ENCODE data around the gene UQCRC2. TPM values are rescaled to one million over a fixed set of nuclear protein-coding genes. Genes with fewer than 3 reads are reported as not detected.
"Not testable (repeated sequence)": the region's sequence is repeated elsewhere in the genome, so short reads cannot be mapped to it uniquely, and the experiment has no call there.

UQCRC2 gene
- total and polyA plus RNA-seq, 5 experiments from 2014 or later, result 176 to 196 (median 187) TPM

DNA sequence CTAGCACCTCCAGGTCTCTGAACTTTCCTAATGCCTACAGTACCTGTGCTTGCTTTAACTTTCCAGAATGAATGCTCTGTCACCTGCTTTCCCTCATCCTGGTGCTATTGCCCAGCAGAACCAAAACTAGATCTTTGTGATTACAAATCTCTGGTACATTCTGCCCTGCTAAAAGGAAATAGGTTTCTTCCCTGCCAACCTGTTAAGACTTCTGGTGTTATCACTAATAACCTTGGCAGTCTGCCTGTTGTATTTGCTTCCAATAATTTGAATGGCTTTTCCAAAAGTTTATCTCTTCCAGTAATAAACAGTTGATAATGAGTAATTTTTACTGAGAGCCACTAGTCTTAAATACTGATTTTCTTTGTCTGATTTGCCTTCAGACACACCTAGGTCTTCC lies 32.4 kb downstream of the UQCRC2 start:
- POLR2A ChIA-PET, result no interaction called here
- Mint-ChIP-seq H3K27me3 (no peaks in the 10 kb centered on the region), H3K27ac (peak overlapping the region in 8 of 10 donors; percentile 1 to 77 (median 30)), H3K4me1 (peaks cover 0 to 1% (median 0%) of the 10 kb centered on the region in 4 donors), H3K36me3 (peaks cover 0 to 52% (median 9%) of the 10 kb centered on the region in 3 donors), H3K9me3 (no peaks in the 10 kb centered on the region), H3K4me3 (no peak overlapping the region)
- DNase-seq (no peak), ATAC-seq (no peak)

DNA sequence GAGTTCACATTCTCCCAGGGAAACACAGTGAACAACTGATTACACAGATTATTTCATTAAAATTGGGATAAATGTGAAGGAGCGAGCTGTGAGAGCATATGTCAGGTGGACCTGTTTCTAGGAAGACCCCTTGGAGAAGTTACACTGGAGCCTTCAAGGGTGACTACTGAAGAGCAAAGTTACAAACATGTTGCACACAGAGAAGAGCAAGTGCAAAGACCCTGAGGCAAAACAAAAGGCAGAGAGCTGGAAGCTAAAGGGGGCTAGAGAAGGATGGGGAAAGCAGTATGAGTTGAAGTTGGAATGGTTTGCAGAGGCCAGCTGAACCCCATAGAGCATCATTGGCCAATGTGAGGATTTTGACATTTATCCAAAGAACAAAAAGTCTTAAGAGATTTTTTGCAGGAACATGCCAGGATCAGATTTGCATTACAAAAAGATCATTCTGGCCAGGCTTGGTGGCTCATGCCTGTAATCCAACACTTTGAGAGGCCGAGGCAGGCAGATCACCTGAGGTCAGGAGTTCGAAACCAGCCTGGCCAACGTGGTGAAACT lies 33.6 kb downstream of the UQCRC2 start:
- no peak for DNase-seq
- ATAC-seq, result no peak
- peaks cover 0 to 5% (median 3%) of the 10 kb centered on the region in 4 donors for H3K4me1 Mint-ChIP-seq
- no peaks in the 10 kb centered on the region for H3K27me3 Mint-ChIP-seq
- H3K27ac Mint-ChIP-seq, result peak overlapping the region in 7 of 10 donors; percentile 9 to 88 (median 61)
- H3K36me3 Mint-ChIP-seq, result peaks cover 0 to 39% (median 5%) of the 10 kb centered on the region in 3 donors
- no peaks in the 10 kb centered on the region for H3K9me3 Mint-ChIP-seq
- H3K4me3 Mint-ChIP-seq, result no peak overlapping the region
- POLR2A ChIA-PET, result no interaction called here

DNA sequence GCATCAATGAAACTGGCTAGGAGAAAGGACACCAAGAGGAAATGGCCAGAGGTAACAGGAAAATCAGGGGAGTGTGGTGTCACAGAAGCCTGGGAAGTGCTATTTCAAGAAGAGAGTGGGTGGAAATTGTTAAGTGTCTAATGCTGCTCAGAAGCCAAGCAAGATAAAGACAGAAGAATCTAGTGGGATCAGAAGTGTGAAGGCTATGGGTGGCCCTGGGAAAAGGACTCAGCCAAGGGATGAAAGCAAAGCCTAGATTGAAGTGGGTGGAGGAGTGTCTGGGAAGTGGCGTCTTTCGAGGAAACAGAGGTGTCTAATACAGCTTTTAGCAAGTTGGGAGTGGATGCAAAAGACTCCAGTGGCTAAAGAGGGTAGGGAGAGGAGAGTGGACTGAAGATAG lies 34.3 kb downstream of the UQCRC2 start:
- Mint-ChIP-seq H3K4me1 (peaks cover 0 to 6% (median 2%) of the 10 kb centered on the region in 4 donors), H3K27me3 (no peaks in the 10 kb centered on the region), H3K27ac (peak overlapping the region in 4 of 10 donors; percentile 1 to 81 (median 22)), H3K36me3 (peaks cover 0 to 32% (median 2%) of the 10 kb centered on the region in 3 donors), H3K9me3 (no peaks in the 10 kb centered on the region), H3K4me3 (no peak overlapping the region)
- ATAC-seq (no peak), DNase-seq (no peak)
- POLR2A ChIA-PET, result no interaction called here

DNA sequence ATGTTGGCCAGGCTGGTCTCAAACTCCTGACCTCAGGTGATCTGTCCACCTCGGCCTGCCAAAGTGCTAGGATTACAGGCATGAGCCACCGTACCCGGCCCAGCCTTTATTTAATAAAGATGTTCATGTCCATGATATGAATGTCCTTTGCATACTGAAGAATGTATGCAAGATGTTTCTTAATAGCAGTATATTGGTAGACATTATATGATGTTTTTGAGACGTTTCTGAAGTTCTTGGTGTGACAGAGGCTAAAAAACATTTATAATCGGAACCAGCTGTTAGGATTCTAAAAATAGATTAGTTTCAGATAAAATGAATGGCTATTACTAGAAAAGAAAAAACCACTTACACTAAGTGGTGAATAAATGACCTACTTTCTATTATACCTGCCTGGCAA lies 36.0 kb downstream of the UQCRC2 start:
- no peak for ATAC-seq

DNA sequence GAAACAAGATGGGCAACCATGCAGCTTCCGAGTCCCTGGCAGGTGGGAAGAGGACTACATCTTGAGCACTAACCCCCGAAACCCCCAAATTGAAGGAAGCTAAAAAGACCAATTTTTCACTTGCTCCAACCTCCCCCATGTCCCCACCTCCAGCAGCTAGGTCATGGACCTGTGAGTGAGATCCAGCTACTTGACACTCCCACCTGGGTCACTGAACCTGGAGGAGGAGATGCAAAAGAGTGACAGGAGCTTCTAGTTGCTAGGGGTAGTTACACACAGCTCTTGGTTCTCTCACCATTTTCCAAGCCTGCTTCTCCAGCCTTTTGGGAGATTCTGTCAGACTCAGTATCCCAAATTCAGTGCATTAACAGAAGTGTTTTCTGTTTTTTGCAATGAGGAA lies 36.6 kb downstream of the UQCRC2 start:
- DNase-seq (no peak), ATAC-seq (no peak)
- no peak overlapping the region for H3K27ac Mint-ChIP-seq
- H3K4me3 Mint-ChIP-seq, result no peak overlapping the region
- no peaks in the 10 kb centered on the region for H3K27me3 Mint-ChIP-seq
- H3K4me1 Mint-ChIP-seq, result peaks cover 0 to 6% (median 3%) of the 10 kb centered on the region in 4 donors
- H3K36me3 Mint-ChIP-seq, result peaks cover 0 to 9% (median 0%) of the 10 kb centered on the region in 3 donors
- POLR2A ChIA-PET, result no interaction called here
- H3K9me3 Mint-ChIP-seq, result no peaks in the 10 kb centered on the region

More for the DNA sequence above, 36.0 kb downstream of the UQCRC2 start:
- no peak for DNase-seq
- peaks cover 0 to 16% (median 0%) of the 10 kb centered on the region in 3 donors for H3K36me3 Mint-ChIP-seq
- H3K9me3 Mint-ChIP-seq, result no peaks in the 10 kb centered on the region
- no peaks in the 10 kb centered on the region for H3K27me3 Mint-ChIP-seq
- H3K4me1 Mint-ChIP-seq, result peaks cover 0 to 6% (median 3%) of the 10 kb centered on the region in 4 donors
- POLR2A ChIA-PET, result no interaction called here
- peak overlapping the region in 1 of 10 donors; percentile 43 for H3K27ac Mint-ChIP-seq
- no peak overlapping the region for H3K4me3 Mint-ChIP-seq

DNA sequence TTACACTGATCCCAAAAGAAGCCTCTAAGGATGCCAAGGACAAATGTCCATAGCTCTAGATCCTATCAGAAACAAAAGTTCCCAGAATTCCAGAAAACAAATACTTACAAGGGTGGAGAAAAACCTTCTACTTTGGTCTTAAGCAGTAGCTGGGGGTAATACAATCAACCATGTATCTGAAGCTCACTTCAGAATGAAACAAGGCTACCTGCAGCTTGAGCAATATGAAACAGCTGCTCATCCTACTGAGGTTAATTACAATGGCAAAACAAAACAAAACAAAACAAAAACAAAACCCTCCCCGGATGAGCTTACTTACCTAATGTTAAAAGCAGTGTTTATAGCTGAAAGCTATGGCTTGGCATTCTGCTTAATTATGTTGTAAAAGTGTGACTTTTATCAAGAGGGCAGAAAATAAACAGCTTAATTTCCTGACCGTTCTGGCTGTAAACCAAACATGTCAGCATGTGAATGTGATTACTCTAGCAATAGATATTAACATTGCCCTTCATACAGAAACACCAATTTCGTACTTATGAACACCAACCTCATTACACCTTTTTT lies 37.3 kb downstream of the UQCRC2 start:
- no peaks in the 10 kb centered on the region for H3K27me3 Mint-ChIP-seq
- POLR2A ChIA-PET, result no interaction called here
- no peak for DNase-seq
- H3K36me3 Mint-ChIP-seq, result peaks cover 0 to 4% (median 0%) of the 10 kb centered on the region in 3 donors
- no peak overlapping the region for H3K27ac Mint-ChIP-seq
- H3K9me3 Mint-ChIP-seq, result no peaks in the 10 kb centered on the region
- no peak overlapping the region for H3K4me3 Mint-ChIP-seq
- peaks cover 0 to 6% (median 3%) of the 10 kb centered on the region in 4 donors for H3K4me1 Mint-ChIP-seq
- ATAC-seq, result no peak

DNA sequence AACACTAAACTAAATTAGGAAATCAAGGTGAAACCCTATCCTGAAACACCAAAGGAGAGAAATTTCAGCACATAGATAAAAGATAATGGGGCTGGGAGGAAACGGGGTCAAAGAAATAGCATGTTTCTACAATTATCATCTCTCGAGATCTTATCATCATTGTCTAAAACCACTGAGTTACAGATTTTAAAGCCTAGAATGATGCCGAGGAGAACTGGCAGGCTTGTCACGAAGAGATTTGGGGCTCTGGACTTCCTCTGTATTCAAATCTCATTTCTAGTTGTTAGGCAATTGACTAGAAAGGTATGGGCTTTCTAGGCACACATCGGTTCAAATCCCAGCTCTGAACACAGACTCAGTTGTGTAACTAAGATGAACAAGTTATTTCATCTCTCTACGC lies 38.5 kb downstream of the UQCRC2 start:
- Mint-ChIP-seq H3K27me3 (no peaks in the 10 kb centered on the region), H3K9me3 (no peaks in the 10 kb centered on the region), H3K27ac (peak overlapping the region in 2 of 10 donors; percentile 9 to 28), H3K4me3 (no peak overlapping the region), H3K4me1 (peaks cover 0 to 6% (median 3%) of the 10 kb centered on the region in 4 donors), H3K36me3 (no peaks in the 10 kb centered on the region)
- POLR2A ChIA-PET, result no interaction called here
- ATAC-seq (no peak), DNase-seq (no peak)

DNA sequence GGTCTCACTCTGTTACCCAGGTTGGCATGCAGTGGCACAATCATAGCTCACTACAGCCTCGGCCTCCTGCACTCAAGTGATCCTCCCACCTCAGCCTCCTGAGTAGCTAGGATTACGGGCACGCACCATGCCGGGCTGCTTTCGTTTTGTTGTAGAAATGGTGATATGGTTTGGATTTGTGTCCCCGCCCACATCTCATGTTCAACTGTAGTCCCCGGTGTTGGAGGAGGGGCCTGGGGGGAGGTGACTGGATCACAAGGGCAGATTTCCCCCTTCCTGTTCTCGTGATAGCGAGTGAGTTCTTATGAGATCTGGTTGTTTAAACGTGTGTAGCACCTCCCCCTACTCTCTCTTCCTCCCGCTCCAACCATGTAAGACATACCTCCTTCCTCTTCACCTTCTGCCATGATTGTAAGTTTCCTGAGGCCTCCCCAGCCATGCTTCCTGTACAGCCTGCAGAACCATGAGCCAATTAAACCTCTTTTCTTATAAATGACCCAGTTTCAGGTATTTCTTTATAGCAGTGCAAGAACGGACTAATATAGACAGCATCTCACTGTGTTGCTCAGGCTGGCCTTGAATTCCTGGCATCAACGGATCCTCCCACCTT lies 41.8 kb downstream of the UQCRC2 start:
- no peaks in the 10 kb centered on the region for H3K27me3 Mint-ChIP-seq
- H3K9me3 Mint-ChIP-seq, result no peaks in the 10 kb centered on the region
- H3K27ac Mint-ChIP-seq, result peak overlapping the region in 2 of 10 donors; percentile 50 to 69
- H3K4me3 Mint-ChIP-seq, result no peak overlapping the region
- no peak for DNase-seq
- ATAC-seq, result no peak
- H3K4me1 Mint-ChIP-seq, result peaks cover 0 to 6% (median 3%) of the 10 kb centered on the region in 4 donors
- no peaks in the 10 kb centered on the region for H3K36me3 Mint-ChIP-seq
- POLR2A ChIA-PET, result no interaction called here

DNA sequence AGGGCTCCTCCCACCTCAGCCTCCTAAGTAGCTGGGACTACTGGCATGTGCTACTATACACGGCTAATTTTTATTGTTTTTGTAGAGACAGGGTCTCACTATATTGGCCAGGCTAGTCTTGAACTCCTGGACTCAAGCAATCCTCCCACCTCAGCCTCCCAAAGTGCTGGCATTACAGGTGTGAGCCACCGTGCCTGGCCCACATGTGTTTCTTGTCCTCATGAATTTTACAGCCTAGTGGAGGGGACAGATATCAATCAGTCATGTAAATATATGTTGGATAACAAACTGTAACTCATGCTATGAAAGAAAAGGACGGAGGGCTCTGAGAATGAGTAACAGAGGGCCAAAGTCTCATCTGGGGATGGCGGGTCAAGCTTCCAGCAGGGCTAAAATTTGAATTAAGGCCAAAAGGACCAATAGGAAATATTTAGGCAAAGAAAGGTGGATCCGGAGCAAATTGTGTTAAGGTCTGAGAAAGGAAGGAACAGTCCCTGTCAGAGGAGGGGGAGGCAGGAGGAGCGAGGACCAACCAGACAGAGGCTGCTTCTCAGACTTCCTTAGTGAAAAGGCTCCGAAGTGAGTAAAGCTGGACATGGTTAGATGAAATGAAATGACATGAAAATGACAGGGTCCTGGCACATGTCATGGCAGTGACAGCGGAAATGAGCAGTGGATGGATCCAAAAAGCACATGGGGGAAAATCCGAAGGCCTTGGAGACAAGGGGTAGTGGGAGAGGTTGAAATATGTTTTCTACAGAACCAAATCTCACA lies 43.9 kb downstream of the UQCRC2 start:
- DNase-seq (no peak), ATAC-seq (no peak)
- Mint-ChIP-seq H3K4me1 (peaks cover 8 to 12% (median 9%) of the 10 kb centered on the region in 4 donors), H3K27ac (no peak overlapping the region), H3K27me3 (peaks cover 0 to 1% (median 0%) of the 10 kb centered on the region in 5 donors), H3K4me3 (no peak overlapping the region), H3K36me3 (no peaks in the 10 kb centered on the region), H3K9me3 (no peaks in the 10 kb centered on the region)
- POLR2A ChIA-PET, result interaction anchor here (0.7 to 6.5 kb wide), 2 partner anchors 193 to 267 kb away, joined by 10 to 69 read pairs; no protein-coding TSS in a partner anchor

DNA sequence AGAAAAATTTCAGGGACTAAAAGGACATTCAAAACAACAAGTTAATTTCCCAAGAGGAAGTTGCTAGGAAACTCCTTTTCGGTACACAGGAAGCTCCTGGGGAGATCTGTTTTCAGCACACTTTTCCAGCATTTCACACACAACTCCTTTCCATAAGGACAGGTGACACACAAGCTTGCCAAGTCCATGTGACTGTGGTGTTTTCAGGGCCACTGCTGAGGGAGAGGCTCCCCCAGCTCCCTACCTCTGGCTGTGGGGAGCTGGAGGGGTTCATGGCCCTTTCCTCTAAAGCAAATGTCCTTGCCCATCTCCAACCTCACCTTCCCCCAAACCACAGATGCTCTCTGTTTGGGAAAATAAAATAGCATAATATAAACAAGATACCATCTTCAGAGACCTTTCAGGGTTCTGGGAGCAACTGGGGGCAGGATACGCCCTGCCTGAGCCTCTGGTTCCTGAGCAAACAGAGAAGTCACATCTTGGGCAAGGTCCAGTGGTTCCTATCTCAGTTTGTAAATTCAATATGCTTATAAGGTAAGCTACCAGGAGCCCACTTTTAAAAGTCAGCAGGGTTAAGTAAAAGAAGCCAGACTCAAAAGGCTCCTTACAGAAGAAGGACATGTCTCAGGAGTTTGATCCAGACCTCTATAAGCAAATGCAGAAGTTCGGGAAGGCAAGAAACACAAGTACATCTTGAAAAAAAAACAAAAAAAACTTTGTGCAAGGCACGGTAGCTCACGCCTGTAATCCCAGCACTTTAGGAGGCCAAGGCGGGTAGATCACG lies 44.7 kb downstream of the UQCRC2 start:
- no peak overlapping the region for H3K4me3 Mint-ChIP-seq
- no peaks in the 10 kb centered on the region for H3K36me3 Mint-ChIP-seq
- POLR2A ChIA-PET, result interaction anchor here (0.6 to 6.5 kb wide), 2 partner anchors 178 to 192 kb away, joined by 3 to 69 read pairs; no protein-coding TSS in a partner anchor
- H3K27me3 Mint-ChIP-seq, result peaks cover 0 to 1% (median 0%) of the 10 kb centered on the region in 5 donors
- ATAC-seq (no peak), DNase-seq (no peak)
- H3K9me3 Mint-ChIP-seq, result no peaks in the 10 kb centered on the region
- H3K27ac Mint-ChIP-seq, result no peak overlapping the region
- H3K4me1 Mint-ChIP-seq, result peaks cover 8 to 12% (median 9%) of the 10 kb centered on the region in 4 donors

DNA sequence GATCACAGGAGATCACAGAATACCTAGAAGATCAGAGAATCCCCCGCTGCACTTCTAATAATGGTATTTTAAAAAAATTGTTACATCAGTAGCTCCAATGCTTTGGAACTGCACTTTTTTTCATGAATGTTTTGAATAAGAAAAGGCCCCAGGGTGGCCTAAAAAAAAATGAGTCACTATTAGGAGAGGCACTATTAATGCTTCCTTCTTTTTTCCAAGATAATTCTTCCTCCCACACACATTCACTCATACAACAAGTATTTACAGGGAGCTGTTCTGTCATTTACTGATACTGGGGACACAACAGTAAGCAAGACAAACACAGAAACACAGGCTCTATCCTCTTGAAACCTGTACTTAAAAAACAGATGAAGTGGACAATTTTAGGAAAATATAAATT lies 48.4 kb downstream of the UQCRC2 start:
- POLR2A ChIA-PET, result interaction anchor here (1.2 to 6.5 kb wide), 2 partner anchors 76 to 188 kb away, joined by 4 to 69 read pairs; no protein-coding TSS in a partner anchor
- H3K36me3 Mint-ChIP-seq, result no peaks in the 10 kb centered on the region
- peaks cover 0 to 1% (median 0%) of the 10 kb centered on the region in 5 donors for H3K27me3 Mint-ChIP-seq
- H3K27ac Mint-ChIP-seq, result peak overlapping the region in 2 of 10 donors; percentile 67 to 84
- no peaks in the 10 kb centered on the region for H3K9me3 Mint-ChIP-seq
- peak overlapping the region in 5 of 10 donors; percentile 24 to 78 (median 54) for H3K4me3 Mint-ChIP-seq
- no peak for DNase-seq
- no peak for ATAC-seq
- peaks cover 6 to 14% (median 12%) of the 10 kb centered on the region in 4 donors for H3K4me1 Mint-ChIP-seq

DNA sequence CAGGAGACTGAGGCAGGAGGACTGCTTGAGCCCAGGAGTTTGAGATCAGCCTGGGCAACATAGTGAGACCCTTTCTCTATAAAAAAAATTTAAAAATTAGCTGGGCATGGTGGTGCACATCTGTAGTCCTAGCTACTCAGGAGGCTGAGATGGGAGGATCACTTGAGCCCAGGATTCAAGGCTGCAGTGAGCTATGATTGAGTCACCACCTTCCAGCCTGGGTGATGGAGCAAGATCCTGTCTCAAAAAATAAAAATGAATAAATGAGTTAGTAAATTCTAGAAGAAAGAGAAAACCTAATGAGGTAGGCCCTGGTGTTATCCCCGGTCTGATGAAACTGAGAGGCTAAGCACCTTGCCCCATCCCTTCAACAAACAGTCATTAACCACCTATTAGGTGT lies 48.9 kb downstream of the UQCRC2 start:
- H3K4me3 Mint-ChIP-seq, result not testable (repeated sequence)
- peak overlapping the region in 1 of 10 donors; percentile 28 for H3K27ac Mint-ChIP-seq

More for the DNA sequence above, 48.9 kb downstream of the UQCRC2 start:
- not testable (repeated sequence) for H3K27me3 Mint-ChIP-seq, H3K9me3 Mint-ChIP-seq, H3K36me3 Mint-ChIP-seq, DNase-seq, ATAC-seq
- POLR2A ChIA-PET, result interaction anchor here (0.6 to 6.5 kb wide), 3 partner anchors 76 to 1128 kb away, joined by 3 to 69 read pairs (median 4); no protein-coding TSS in a partner anchor
- peaks cover 11 to 19% (median 17%) of the 10 kb centered on the region in 4 donors for H3K4me1 Mint-ChIP-seq

Data from naive thymus-derived CD8-positive, alpha-beta T cell (primary cell).